Activated naive CD4-positive, alpha-beta T cell (primary cell): ENCODE measurements around the gene CD22.

Source experiments
- DNase-seq, 4 experiments: peaks; one replicate each; lab custom pipeline; 2025; lab: John Stamatoyannopoulos, UW

The CD22 gene

DNA sequence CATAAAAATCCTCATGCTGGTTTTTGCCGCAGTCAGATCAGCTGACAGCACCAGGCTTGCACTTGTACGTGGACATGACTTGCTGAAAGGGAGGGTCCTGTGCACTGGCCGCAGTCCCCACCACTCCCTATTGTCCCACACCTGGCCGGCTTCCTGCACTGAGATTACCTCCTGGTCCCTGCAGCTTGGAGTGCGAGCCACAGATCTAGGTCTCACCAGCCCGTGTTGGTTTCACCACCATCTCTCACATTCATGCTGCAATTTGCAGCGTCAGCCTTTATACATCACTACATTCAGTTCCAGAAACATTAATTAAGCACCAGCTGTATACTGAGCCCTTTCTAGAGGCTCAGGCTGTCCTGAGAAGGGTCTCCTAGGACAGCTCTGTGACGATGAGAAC, 15.0 kb upstream of the CD22 start:
- DNase-seq, result no peak

GRCh38 chr19:35314858-35315470, 14.0 kb upstream of the CD22 start:
- DNase-seq, result no peak

DNA sequence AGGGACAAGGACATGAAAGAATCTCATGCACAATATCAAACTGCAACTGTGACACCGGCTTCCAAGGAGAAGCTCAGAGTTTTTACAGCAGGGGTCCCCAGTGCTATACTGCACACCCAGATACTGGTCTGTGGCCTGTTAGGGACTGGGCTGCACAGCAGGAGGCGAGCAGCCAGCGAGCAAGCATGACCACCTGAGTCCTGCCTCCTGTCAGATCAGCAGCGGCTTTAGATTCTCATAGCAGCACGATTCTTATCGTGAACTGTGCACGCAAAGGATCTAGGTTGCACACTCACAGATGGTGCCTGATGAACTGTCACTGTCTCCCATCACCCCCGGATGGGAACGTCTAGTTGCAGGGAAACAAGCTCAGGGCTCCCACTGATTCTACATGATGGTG, 13.1 kb upstream of the CD22 start:
- no peak for DNase-seq

DNA sequence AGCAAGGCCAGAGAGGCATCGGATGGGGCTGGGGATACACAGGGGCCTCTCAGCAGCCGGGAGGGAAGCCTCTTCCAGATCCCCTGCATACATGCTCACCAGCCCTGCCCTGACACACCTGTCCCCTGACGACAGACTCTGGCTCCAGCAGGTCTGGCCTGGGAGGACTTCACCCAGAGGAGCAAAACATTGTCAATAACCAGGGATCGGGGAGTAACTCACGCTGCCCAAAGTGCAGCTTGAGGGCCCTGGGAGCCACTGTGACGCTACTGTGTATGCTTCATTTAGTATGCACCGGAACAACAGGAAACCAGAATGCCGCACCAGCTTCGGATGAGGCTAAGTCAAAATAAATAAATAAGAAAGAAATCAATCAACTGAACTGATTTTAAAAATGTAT, 12.4 kb upstream of the CD22 start:
- DNase-seq, result no peak

DNA sequence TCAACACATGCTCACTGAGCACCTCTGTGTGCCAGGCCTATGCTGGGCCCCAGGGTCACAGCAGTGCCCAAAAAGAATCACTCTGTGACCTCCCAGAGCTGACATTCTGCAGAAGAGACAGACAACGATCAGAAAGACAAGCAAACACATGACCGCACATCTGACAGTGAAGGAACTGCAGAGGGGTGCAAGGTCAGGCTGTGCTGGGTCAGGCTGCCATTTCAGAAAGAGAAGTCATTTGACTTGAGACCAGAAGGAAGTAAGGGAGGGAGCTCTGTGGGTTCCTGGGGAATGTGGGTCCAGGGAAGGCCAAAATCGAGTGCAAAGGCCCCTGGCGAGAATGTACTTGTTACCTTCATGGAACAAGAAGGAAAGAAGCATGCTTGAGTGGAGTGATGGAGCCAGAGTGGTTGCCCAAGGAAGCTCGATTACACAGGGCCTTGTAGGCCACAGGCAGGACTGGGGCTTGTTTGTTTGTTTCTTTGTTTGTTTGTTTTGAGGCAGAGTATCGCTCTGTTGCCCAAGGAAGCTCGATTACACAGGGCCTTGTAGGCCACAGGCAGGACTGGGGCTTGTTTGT, 11.4 kb upstream of the CD22 start:
- no peak for DNase-seq

DNA sequence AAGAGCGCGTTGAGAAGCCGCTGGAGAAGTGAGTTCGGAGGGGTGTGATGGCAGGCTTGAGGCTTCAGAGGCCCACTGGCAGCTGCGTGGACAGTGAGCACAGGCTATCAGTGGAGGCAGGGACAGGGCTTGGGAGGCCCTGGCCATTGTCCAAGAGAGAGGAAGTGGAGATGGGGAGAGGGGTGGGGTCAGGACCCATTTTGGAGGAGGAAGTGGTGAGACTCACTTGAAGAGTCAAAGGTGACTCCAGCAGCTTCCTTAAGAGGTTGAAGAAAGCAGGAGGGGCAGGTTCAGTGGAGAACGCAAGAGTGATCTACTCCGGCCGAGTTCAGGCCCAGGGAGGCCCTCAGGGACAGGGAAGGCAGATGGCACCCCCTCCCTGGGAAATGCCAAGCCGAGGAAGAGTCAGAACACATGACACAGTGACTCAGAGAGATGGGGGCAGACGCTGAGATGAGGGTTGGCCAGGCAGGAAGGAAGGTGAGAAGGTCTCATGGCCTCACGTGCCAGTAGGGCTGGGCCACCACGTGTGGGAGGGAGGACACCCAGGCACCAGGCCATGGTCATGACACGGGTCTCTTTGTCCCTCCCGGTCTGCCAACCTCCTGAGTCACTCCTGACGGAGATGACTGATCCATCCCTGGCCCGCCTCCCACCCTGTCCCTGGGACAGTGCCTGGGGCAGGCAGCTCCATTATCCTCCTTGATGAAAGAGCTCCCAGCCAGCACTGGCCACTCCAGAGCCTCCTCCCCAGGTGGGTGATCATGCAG, 10.1 kb upstream of the CD22 start:
- no peak for DNase-seq

- no peak for DNase-seq
Observed at GRCh38 chr19:35320065-35320713, 8.8 kb upstream of the CD22 start.

- no peak for DNase-seq
Observed at GRCh38 chr19:35321291-35321690, 7.7 kb upstream of the CD22 start.

DNA sequence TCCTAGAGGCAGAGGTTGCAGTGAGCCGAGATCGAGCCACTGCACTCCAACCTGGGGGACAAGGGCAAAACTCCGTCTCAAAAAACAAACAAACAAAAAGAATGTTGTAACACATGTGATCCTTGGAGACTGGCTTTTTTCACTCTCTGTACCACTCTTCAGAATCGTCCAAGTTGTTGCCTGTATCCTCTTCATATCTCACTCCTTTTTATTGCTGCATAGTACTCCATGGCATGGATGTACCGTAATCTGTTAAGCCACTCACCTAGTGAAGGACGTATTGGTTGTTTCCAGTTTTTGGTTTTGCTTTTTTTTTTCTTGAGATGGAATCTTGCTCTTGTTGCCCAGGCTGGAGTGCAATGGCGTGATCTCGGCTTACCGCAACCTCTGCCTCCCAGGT, 7.0 kb upstream of the CD22 start:
- no peak for DNase-seq

DNA sequence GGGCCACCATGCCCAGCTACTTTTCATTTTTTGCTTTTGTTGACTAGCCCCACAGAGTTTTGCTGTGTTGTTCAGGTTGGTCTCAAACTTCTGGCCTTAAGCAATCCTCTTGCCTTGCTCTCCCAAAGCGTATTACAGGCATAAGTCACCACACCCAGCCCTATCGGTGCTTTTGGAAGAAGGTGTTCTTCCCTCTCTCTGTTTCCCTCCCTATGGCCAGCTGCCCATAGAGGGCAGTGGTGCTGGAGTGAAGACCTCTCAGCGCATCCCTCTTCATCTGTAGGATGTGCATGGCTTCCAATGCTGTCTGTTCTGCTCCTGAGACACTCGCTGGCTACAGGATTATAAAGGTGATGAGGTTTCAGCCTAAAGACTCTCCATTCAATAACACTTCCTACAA, 1.3 kb upstream of the CD22 start:
- no peak for DNase-seq

GRCh38 chr19:35329323-35329722, 336 bp downstream of the CD22 start:
- no peak for DNase-seq

- DNase-seq, result no peak
Observed at GRCh38 chr19:35330475-35330874, 1.5 kb downstream of the CD22 start.

DNA sequence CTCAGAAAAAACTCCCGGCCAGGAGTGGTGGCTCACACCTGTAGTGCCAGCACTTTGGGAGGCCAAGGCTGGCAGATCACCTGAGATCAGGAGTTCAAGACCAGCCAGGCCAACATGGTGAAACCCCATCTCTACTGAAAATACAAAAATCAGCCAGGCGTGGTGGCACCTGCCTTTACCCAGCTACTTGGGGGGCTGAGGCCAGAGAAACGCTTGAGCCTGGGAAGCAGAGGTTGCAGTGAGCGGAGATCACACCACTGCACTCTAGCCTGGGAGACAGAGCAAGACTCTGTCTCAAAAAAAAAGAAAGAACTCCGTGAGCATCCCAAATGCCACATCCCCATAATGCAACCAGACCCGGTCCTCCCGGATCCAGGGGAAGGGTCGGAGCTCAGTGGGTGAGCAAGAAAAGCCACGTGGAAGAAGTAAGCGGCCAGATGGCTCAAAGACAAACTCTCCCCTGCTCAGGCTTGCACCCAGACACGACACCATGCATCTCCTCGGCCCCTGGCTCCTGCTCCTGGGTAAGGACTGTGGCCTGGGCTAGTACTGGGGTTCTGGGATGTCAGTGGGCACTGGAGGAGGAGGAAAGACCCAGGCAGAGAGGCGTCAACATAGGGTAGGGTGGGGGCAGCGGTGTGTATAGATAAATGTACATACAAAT, 2.7 kb downstream of the CD22 start:
- DNase-seq, result no peak

- DNase-seq, result peak in 1 of 4 experiments; percentile 35
Observed at GRCh38 chr19:35332817-35333216, 3.8 kb downstream of the CD22 start.

- no peak for DNase-seq
Observed at GRCh38 chr19:35334144-35334753, 5.3 kb downstream of the CD22 start.

- no peak for DNase-seq
Observed at GRCh38 chr19:35336166-35336955, 7.4 kb downstream of the CD22 start.

GRCh38 chr19:35337097-35337983, 8.4 kb downstream of the CD22 start:
- no peak for DNase-seq

GRCh38 chr19:35337984-35338296, 9.0 kb downstream of the CD22 start:
- no peak for DNase-seq

- no peak for DNase-seq
Observed at GRCh38 chr19:35340431-35340830, 11.4 kb downstream of the CD22 start.

DNA sequence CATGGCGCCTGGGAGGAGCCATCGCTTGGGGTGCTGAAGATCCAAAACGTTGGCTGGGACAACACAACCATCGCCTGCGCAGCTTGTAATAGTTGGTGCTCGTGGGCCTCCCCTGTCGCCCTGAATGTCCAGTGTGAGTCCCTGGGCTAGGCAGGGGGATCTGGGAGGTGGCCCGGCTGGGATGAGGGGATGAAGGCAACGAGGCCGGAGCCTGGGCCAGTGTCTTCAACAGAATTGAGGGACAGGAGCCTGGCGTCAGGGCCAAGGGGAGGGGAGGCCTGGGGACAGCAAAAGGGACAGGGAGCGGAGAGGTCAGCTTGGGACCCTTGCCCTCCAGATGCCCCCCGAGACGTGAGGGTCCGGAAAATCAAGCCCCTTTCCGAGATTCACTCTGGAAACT, 12.0 kb downstream of the CD22 start:
- DNase-seq, result no peak
